Kidney (tissue), 14 donors: Measurements from ENCODE around the gene DGLUCY. TPM values are rescaled to one million over a fixed set of nuclear protein-coding genes. Genes with fewer than 3 reads are reported as not detected.

Experiments
- DNase-seq, 5 donors: peaks; one replicate each; pipeline ENCODE4 v3.0.0-alpha.2; 2013 to 2020
- FAIRE-seq: peaks from 2 replicates; lab custom pipeline; 2012; peaks lifted over from hg19 to GRCh38; lab: Jason Lieb, UNC
- H3K27ac ChIP-seq, 2 donors: one replicate each; pipeline ENCODE4 v1.7.0; 2013; ENCODE audit warnings: low read depth in 2 of 2, low read length in 2 of 2, inconsistent platforms in 1 of 2
- H3K27me3 ChIP-seq: one replicate; pipeline ENCODE4 v1.7.1; 2013; ENCODE audit warnings: low read length, inconsistent platforms; ENCODE audit not compliant: control insufficient read depth, insufficient read depth
- H3K36me3 ChIP-seq, 3 donors: one replicate each; pipeline versions ENCODE4 v1.7.0 to v1.7.1; 2013; ENCODE audit warnings: low read length in 3 of 3, control low read depth in 1 of 3, inconsistent platforms in 1 of 3; ENCODE audit not compliant: insufficient read depth in 3 of 3, control insufficient read depth in 2 of 3
- H3K4me1 ChIP-seq, 3 donors: one replicate each; pipeline versions ENCODE4 v1.7.0 to v1.7.1; 2013; ENCODE audit warnings: low read length in 3 of 3, inconsistent platforms in 1 of 3, low read depth in 1 of 3; ENCODE audit not compliant: control insufficient read depth in 2 of 3, insufficient read depth in 2 of 3
- H3K4me3 ChIP-seq, 3 donors: one replicate each; pipeline versions ENCODE4 v1.7.0 to v1.8.1; 2013; ENCODE audit warnings: low read length in 3 of 3, control low read depth in 1 of 3, inconsistent platforms in 1 of 3
- H3K9ac ChIP-seq, 3 donors: one replicate each; pipeline versions ENCODE4 v1.7.0 to v1.7.1; 2013; ENCODE audit warnings: low read length in 3 of 3, control low read depth in 1 of 3, inconsistent platforms in 1 of 3
- H3K9me3 ChIP-seq, 3 donors: one replicate each; pipeline versions ENCODE4 v1.7.0 to v1.7.1; 2013; ENCODE audit warnings: low read length in 3 of 3, control low read depth in 1 of 3, inconsistent platforms in 1 of 3; ENCODE audit not compliant: control insufficient read depth in 2 of 3, insufficient read depth in 1 of 3
- intact Hi-C: fragments of 100-400 bp; cut with DNase I; formaldehyde crosslinking; loops from one replicate; pipeline ENCODE4 v1.11.1; 2022
- polyA plus RNA-seq: library from polyadenylated mRNA; stranded (reverse); fragments of 350-450 nt; fragmentation: Illumina TruSeq; extraction: RNeasy Lipid Tissue Mini Kit (QIAGEN cat#74804); gene quantifications from one replicate; pipeline ENCODE4 v1.2.3, GENCODE V29; 2014; ENCODE audit warnings: low read depth, low replicate concordance; ENCODE audit not compliant: insufficient read depth
- total RNA-seq: library from RNA; stranded (reverse); fragmentation: NEBNext Ultra II Directional; extraction: Animal tissue kit (Norgen Biotek cat#: 25700); gene quantifications from one replicate; pipeline ENCODE4 v1.2.1, GENCODE V29; 2021
- TF ChIP-seq, protein P1 (sequence below): IDR thresholded peaks from 3 replicates; pipeline ENCODE4 v1.5.1; 2012; ENCODE audit warnings: mild to moderate bottlenecking, moderate library complexity, borderline replicate concordance; ENCODE audit not compliant: insufficient read depth; ENCODE audit errors: extremely low read depth
- donor health status: control.
- donor health status: control.
- donor health status: control.
- donor health status: control.
- donor health status: control.
- donor health status: DM: yes; HTN: yes; CAD: no.
- donor health status: Normal renal cell carcinoma (clear cell type).

The DGLUCY gene
- total and polyA plus RNA-seq, 2 donors from 2014 or later, result 79.7 to 83.4 TPM

DNA sequence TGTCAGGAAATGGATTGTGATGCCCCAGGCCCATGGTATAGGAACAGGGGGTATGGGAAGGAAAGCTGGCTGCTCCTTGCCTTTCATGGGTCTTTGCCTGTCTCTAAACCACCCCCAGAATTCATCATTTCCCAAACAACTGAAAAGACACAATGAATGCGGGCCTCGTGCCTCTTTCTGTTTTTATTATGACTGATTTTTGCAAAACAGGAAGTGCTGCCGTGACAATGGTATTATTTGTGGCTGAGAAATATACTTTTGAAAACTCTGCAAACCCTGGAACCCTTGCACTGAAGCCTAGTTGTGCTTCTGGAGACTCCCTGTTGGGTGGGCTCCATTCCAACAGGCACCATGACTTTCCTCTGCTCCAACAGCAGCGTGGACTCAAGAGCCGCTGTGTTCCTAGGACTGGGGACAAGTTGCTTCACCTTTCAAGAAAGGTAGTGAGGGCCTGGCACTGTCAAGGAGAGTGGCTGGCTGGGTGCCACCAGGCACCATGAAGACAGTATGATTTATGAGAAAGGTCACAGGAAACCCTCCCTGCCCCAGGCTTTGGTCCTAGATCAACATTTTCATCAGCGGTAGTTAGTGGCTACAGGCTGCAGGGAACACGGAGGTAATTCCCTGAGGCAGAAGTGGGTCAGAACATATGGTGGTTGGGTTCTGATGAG, 4.8 kb upstream of the DGLUCY start:
- H3K9ac ChIP-seq, result no peak overlapping the region

DNA sequence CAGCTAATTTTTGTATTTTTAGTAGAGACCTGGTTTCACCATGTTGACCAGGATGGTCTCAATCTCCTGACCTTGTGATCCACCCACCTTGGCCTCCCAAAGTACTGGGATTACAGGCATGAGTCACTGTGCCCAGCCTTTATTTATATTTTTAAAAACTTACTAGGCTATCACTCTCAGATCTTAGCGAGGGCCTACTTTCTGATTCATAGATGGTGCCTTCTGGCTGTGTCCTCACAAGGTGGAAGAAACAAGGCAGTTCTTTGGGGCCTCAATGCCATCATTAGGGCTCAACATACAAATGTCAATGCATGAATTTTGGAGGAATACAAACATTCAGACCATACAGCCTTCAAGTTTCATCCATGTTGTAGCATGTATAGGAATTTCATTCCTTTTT, 2.4 kb upstream of the DGLUCY start:
- no peak for FAIRE-seq

More for the DNA sequence above, 4.8 kb upstream of the DGLUCY start:
- Histone ChIP-seq H3K27ac (peak overlapping the region; percentile 1 to 8), H3K9me3 (no peaks in the 10 kb centered on the region), H3K4me3 (no peak overlapping the region), H3K36me3 (no peaks in the 10 kb centered on the region), H3K27me3 (no peaks in the 10 kb centered on the region), H3K4me1 (peaks cover 0 to 8% (median 5%) of the 10 kb centered on the region in 3 donors)
- intact Hi-C loops, result no loop called here
- FAIRE-seq, result no peak
- peak in 2 of 5 donors; percentile 37 to 71 for DNase-seq
- TF ChIP-seq, protein P1, sequence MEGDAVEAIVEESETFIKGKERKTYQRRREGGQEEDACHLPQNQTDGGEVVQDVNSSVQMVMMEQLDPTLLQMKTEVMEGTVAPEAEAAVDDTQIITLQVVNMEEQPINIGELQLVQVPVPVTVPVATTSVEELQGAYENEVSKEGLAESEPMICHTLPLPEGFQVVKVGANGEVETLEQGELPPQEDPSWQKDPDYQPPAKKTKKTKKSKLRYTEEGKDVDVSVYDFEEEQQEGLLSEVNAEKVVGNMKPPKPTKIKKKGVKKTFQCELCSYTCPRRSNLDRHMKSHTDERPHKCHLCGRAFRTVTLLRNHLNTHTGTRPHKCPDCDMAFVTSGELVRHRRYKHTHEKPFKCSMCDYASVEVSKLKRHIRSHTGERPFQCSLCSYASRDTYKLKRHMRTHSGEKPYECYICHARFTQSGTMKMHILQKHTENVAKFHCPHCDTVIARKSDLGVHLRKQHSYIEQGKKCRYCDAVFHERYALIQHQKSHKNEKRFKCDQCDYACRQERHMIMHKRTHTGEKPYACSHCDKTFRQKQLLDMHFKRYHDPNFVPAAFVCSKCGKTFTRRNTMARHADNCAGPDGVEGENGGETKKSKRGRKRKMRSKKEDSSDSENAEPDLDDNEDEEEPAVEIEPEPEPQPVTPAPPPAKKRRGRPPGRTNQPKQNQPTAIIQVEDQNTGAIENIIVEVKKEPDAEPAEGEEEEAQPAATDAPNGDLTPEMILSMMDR, result no peak

DNA sequence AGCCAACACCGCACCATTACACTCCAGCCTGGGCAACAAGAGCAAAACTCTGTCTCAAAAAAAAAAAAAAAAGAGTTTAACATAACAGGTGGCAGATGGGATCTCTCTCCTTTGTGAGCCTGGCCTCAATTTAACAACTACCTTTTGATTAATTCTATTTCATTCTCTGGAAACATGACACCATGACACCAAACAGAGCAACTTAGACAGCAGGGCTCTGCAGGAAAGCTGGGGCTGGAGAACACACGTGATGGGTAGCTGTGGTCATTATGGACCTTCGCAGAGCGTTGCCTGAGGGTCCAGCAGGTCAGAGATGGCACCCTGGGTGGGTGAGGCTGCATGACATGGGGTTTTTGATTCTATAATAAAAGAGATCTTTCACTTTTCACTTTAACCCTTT, 1.7 kb upstream of the DGLUCY start:
- H3K4me3 ChIP-seq, result no peak overlapping the region
- no peaks in the 10 kb centered on the region for H3K9me3 ChIP-seq
- H3K36me3 ChIP-seq, result no peaks in the 10 kb centered on the region
- TF ChIP-seq, protein P1, result no peak
- FAIRE-seq (no peak), DNase-seq (peak in 2 of 5 donors; percentile 29 to 40)
- peaks cover 0 to 19% (median 9%) of the 10 kb centered on the region in 3 donors for H3K4me1 ChIP-seq
- no peak overlapping the region for H3K27ac ChIP-seq
- no peaks in the 10 kb centered on the region for H3K27me3 ChIP-seq
- intact Hi-C loops, result no loop called here
- no peak overlapping the region for H3K9ac ChIP-seq

More for the DNA sequence above, 2.4 kb upstream of the DGLUCY start:
- intact Hi-C loops, result no loop called here
- no peak for DNase-seq
- Histone ChIP-seq H3K36me3 (no peaks in the 10 kb centered on the region), H3K9me3 (no peaks in the 10 kb centered on the region), H3K4me3 (no peak overlapping the region), H3K27ac (no peak overlapping the region), H3K9ac (no peak overlapping the region), H3K4me1 (peaks cover 0 to 15% (median 5%) of the 10 kb centered on the region in 3 donors), H3K27me3 (no peaks in the 10 kb centered on the region)
- TF ChIP-seq, protein P1, result no peak
